ENCODE data around the gene FLNB. TPM values are rescaled to one million over a fixed set of nuclear protein-coding genes. Genes with fewer than 3 reads are reported as not detected.
A peak's percentile ranks its signal among the peaks of the same experiment; 100 is the strongest.

Gene FLNB
- total RNA-seq, 2 experiments from 2014 or later: 39.7 to 42.1 TPM

DNA sequence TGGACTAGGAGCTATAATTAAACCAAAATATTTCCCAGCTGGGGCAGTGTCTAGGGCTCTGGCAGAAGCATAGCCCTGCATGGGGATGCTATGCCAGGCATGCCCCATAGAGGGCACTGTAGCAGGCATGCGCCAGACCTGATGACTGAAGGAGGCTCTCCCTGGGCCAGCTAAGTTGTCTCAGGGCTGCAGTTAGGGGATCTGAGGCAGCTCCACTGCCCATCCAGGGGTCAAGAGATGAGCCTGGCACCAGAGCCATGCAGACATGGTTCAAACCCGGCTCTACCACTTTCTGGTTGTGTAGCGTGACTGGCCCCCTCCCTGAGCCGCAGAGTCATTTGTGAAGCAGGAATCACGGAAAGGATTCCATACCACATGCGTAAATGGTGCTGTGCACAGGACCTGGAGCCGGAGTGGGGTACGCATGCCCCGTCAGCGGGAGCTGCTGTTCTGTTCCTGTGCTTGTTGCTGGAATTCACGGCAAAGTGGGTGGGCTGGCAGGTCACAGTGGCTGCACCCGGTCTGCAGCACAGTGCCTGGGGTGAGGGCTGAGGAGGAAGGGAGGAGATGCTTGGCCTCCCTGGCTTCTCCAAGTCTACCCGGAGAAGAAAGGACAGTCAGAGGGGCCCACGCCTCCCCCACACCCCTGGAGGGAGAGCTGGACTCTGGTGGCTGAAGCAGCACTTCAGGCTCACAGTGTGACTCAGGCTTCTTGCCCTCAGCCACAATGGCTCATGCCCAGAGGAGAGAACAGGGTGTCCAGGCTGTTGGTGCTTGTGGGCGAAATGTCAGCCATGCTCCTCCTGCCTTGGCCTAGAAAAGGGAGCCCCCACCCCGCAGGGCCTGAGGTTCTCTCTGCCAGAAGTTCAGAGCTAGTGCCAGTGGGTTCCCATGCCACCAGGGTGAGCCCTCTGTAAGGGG lies 159.5 kb downstream of the FLNB start:
- no peaks in the 10 kb centered on the region for H3K4me1 ChIP-seq (ENCODE audit: insufficient read depth, low read length)
- ATAC-seq (ENCODE audit: poor library complexity): peak; percentile 92
- ChIA-PET POLR2A (no interaction called here), CTCF (interaction anchor here (0.8 to 1.3 kb wide), 4 partner anchors 9 to 324 kb away, joined by 3 to 9 read pairs (median 4); partner anchors contain the start of gene KCTD6)
- Mint-ChIP-seq H3K36me3 (ENCODE audit: low read depth) (peaks cover 40% of the 10 kb centered on the region), H3K27ac (no peak overlapping the region), H3K4me1 (ENCODE audit: low read depth) (no peaks in the 10 kb centered on the region), H3K9me3 (no peaks in the 10 kb centered on the region), H3K27me3 (no peaks in the 10 kb centered on the region), H3K4me3 (no peak overlapping the region)
- H3K36me3 ChIP-seq (ENCODE audit: insufficient read depth, low read length): peaks cover 33% of the 10 kb centered on the region
- peak; percentile 25 to 64 (median 42) for DNase-seq
- TF ChIP-seq, protein P1, sequence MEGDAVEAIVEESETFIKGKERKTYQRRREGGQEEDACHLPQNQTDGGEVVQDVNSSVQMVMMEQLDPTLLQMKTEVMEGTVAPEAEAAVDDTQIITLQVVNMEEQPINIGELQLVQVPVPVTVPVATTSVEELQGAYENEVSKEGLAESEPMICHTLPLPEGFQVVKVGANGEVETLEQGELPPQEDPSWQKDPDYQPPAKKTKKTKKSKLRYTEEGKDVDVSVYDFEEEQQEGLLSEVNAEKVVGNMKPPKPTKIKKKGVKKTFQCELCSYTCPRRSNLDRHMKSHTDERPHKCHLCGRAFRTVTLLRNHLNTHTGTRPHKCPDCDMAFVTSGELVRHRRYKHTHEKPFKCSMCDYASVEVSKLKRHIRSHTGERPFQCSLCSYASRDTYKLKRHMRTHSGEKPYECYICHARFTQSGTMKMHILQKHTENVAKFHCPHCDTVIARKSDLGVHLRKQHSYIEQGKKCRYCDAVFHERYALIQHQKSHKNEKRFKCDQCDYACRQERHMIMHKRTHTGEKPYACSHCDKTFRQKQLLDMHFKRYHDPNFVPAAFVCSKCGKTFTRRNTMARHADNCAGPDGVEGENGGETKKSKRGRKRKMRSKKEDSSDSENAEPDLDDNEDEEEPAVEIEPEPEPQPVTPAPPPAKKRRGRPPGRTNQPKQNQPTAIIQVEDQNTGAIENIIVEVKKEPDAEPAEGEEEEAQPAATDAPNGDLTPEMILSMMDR (IDR thresholded peaks at IDR 0.05): peak; percentile 72
- no peak overlapping the region for H3K4me3 ChIP-seq (ENCODE audit: low read length)
- no peaks in the 10 kb centered on the region for H3K9me3 ChIP-seq (ENCODE audit: control insufficient read depth in 1 of 2, insufficient read depth in 1 of 2, low read length in 2 of 2)
- intact Hi-C loops (cut with DNase I, micrococcal nuclease): no loop called here
- no peak overlapping the region for H3K27ac ChIP-seq (ENCODE audit: low read depth in 1 of 2, low read length in 2 of 2)
- H3K27me3 ChIP-seq (ENCODE audit: control insufficient read depth in 1 of 2, insufficient read depth in 2 of 2, low read length in 2 of 2): no peaks in the 10 kb centered on the region

DNA sequence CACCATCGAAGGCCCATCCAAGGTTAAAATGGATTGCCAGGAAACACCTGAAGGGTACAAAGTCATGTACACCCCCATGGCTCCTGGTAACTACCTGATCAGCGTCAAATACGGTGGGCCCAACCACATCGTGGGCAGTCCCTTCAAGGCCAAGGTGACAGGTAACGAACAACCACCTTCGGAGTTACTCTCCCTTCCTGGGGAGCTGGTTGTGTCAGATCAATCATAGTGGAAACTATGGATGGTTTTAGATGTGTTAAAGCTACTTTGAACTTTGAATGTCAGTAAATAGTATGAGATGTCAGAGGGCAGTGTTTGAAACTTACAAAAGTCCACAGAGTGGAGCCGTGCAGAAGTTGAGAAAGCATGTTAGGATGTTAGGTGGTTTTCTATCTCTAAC lies 160.3 kb downstream of the FLNB start:
- TF ChIP-seq, protein P1 (IDR thresholded peaks at IDR 0.05): no peak
- no peak for ATAC-seq (ENCODE audit: poor library complexity)
- Mint-ChIP-seq H3K4me1 (ENCODE audit: low read depth) (no peaks in the 10 kb centered on the region), H3K4me3 (no peak overlapping the region), H3K27ac (no peak overlapping the region), H3K36me3 (ENCODE audit: low read depth) (peaks cover 32% of the 10 kb centered on the region), H3K27me3 (no peaks in the 10 kb centered on the region), H3K9me3 (no peaks in the 10 kb centered on the region)
- H3K4me3 ChIP-seq (ENCODE audit: low read length): no peak overlapping the region
- CTCF ChIA-PET: no interaction called here
- DNase-seq: no peak
- H3K27me3 ChIP-seq (ENCODE audit: control insufficient read depth in 1 of 2, insufficient read depth in 2 of 2, low read length in 2 of 2): no peaks in the 10 kb centered on the region
- no peaks in the 10 kb centered on the region for H3K4me1 ChIP-seq (ENCODE audit: insufficient read depth, low read length)
- POLR2A ChIA-PET: no interaction called here
- H3K9me3 ChIP-seq (ENCODE audit: control insufficient read depth in 1 of 2, insufficient read depth in 1 of 2, low read length in 2 of 2): no peaks in the 10 kb centered on the region
- H3K27ac ChIP-seq (ENCODE audit: low read depth in 1 of 2, low read length in 2 of 2): no peak overlapping the region
- intact Hi-C loops (cut with DNase I, micrococcal nuclease): no loop called here
- H3K36me3 ChIP-seq (ENCODE audit: insufficient read depth, low read length): peaks cover 25% of the 10 kb centered on the region

DNA sequence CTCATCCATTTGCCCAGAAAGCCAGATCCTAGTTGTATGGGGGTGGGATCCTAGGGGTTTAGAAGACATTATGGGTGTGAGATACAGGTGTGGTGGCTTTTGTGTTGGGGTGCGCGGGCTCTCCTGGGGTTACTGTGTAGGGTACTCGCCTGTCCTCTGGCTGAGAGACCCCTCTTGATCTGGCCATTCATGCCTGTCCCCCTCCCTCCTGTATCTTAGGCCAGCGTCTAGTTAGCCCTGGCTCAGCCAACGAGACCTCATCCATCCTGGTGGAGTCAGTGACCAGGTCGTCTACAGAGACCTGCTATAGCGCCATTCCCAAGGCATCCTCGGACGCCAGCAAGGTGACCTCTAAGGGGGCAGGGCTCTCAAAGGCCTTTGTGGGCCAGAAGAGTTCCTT lies 161.1 kb downstream of the FLNB start:
- H3K27me3 Mint-ChIP-seq: no peaks in the 10 kb centered on the region
- Histone ChIP-seq H3K27me3 (ENCODE audit: control insufficient read depth in 1 of 2, insufficient read depth in 2 of 2, low read length in 2 of 2) (no peaks in the 10 kb centered on the region), H3K4me1 (ENCODE audit: insufficient read depth, low read length) (no peaks in the 10 kb centered on the region), H3K27ac (ENCODE audit: low read depth in 1 of 2, low read length in 2 of 2) (no peak overlapping the region), H3K36me3 (ENCODE audit: insufficient read depth, low read length) (peaks cover 18% of the 10 kb centered on the region), H3K9me3 (ENCODE audit: control insufficient read depth in 1 of 2, insufficient read depth in 1 of 2, low read length in 2 of 2) (no peaks in the 10 kb centered on the region), H3K4me3 (ENCODE audit: low read length) (no peak overlapping the region)
- H3K36me3 Mint-ChIP-seq (ENCODE audit: low read depth): peaks cover 24% of the 10 kb centered on the region
- intact Hi-C loops (cut with DNase I, micrococcal nuclease): no loop called here
- H3K27ac Mint-ChIP-seq: no peak overlapping the region
- H3K4me3 Mint-ChIP-seq: no peak overlapping the region
- POLR2A ChIA-PET: no interaction called here
- H3K4me1 Mint-ChIP-seq (ENCODE audit: low read depth): no peaks in the 10 kb centered on the region
- ATAC-seq (ENCODE audit: poor library complexity): no peak
- TF ChIP-seq, protein P1 (IDR thresholded peaks at IDR 0.05): no peak
- no peaks in the 10 kb centered on the region for H3K9me3 Mint-ChIP-seq
- no peak for DNase-seq
- CTCF ChIA-PET: interaction anchor here (0.6 kb wide), 1 partner anchor 265 kb away, joined by 3 read pairs; no protein-coding TSS in a partner anchor
